Glutamatergic neuron (in vitro differentiated cells): ENCODE results near the gene CFAP77. TPM values are rescaled to one million over a fixed set of nuclear protein-coding genes. Genes with fewer than 3 reads are reported as not detected.

Source experiments
- DNase-seq: peaks from one replicate; pipeline ENCODE4 v3.0.0; 2022
- H3K27ac Mint-ChIP-seq: one replicate; pipeline ENCODE4 v1.8.0; 2020; ENCODE audit warnings: mild to moderate bottlenecking, mixed read lengths, inconsistent platforms; ENCODE audit not compliant: unreplicated experiment
- H3K27me3 Mint-ChIP-seq: one replicate; pipeline ENCODE4 v1.8.0; 2020; ENCODE audit warnings: mild to moderate bottlenecking, moderate library complexity, mixed read lengths, inconsistent platforms; ENCODE audit not compliant: unreplicated experiment
- H3K36me3 Mint-ChIP-seq: one replicate; pipeline ENCODE4 v1.8.0; 2020; ENCODE audit warnings: mild to moderate bottlenecking, mixed read lengths, inconsistent platforms; ENCODE audit not compliant: unreplicated experiment
- H3K4me1 Mint-ChIP-seq: one replicate; pipeline ENCODE4 v1.8.0; 2020; ENCODE audit warnings: mild to moderate bottlenecking, low read depth, mixed read lengths, inconsistent platforms; ENCODE audit not compliant: unreplicated experiment
- H3K4me3 Mint-ChIP-seq: one replicate; pipeline ENCODE4 v1.8.0; 2020; ENCODE audit warnings: mild to moderate bottlenecking, mixed read lengths, inconsistent platforms; ENCODE audit not compliant: unreplicated experiment
- H3K9me3 Mint-ChIP-seq: one replicate; pipeline ENCODE4 v1.8.0; 2020; ENCODE audit warnings: mild to moderate bottlenecking, moderate library complexity, mixed read lengths, inconsistent platforms; ENCODE audit not compliant: unreplicated experiment
- total RNA-seq: library from RNA; stranded (reverse); fragmentation: NEBNext Ultra II Directional; extraction: Animal tissue kit (Norgen Biotek cat#: 25700); gene quantifications from one replicate; pipeline ENCODE4 v1.2.1, GENCODE V29; 2021; ENCODE audit not compliant: unreplicated experiment
- TF ChIP-seq, protein P1 (sequence below): fragments of 200-600 bp; sonication (generic); IDR thresholded peaks from one replicate; pipeline ENCODE4 v1.5.0; 2021; ENCODE audit not compliant: partially characterized antibody, unreplicated experiment

Gene CFAP77
- total RNA-seq, 1 donor from 2014 or later, result not detected

DNA sequence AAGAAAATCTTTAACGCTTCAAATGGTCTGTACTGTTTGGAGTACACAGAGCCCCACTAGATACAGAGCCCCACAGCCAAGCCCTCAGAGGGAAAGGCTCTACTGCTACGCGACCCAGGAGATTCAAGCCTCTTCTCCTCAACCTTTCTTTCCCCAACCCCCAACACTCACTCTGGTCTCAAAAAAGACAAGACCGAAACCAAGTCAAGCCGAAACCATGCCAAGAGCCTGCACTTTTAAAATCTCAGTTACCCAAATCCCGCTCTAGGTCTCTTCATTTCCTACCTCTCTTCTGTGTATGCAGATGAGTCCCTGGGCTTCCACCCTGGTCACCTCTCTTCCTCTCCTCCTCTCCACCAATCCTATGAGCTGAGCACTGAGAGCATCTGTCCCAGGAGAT, 204.3 kb downstream of the CFAP77 start:
- Mint-ChIP-seq H3K27me3 (no peaks in the 10 kb centered on the region), H3K36me3 (no peaks in the 10 kb centered on the region), H3K4me1 (peaks cover 14% of the 10 kb centered on the region), H3K27ac (no peak overlapping the region), H3K4me3 (no peak overlapping the region), H3K9me3 (no peaks in the 10 kb centered on the region)
- TF ChIP-seq, protein P1, sequence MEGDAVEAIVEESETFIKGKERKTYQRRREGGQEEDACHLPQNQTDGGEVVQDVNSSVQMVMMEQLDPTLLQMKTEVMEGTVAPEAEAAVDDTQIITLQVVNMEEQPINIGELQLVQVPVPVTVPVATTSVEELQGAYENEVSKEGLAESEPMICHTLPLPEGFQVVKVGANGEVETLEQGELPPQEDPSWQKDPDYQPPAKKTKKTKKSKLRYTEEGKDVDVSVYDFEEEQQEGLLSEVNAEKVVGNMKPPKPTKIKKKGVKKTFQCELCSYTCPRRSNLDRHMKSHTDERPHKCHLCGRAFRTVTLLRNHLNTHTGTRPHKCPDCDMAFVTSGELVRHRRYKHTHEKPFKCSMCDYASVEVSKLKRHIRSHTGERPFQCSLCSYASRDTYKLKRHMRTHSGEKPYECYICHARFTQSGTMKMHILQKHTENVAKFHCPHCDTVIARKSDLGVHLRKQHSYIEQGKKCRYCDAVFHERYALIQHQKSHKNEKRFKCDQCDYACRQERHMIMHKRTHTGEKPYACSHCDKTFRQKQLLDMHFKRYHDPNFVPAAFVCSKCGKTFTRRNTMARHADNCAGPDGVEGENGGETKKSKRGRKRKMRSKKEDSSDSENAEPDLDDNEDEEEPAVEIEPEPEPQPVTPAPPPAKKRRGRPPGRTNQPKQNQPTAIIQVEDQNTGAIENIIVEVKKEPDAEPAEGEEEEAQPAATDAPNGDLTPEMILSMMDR, result no peak
- DNase-seq, result no peak

DNA sequence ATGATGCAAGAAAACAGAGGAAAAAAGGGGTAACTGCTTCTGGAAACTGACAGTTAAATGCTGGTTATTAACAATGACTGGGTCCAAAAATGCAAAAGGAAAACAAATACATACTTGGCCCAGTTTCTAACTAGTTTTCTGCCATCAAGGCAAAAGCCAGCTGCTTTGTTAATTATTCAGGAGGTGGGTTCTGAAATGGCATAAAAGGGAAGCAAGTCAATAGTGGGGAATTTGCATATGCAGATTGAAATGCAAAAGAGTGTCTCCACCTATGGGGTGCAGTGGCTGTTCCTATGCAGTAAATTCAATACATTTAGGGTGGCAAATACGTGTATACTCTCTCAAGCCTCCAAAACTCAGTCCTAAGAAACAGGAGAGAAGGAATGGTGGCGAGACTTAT, 205.8 kb downstream of the CFAP77 start:
- no peaks in the 10 kb centered on the region for H3K36me3 Mint-ChIP-seq
- H3K4me3 Mint-ChIP-seq, result no peak overlapping the region
- H3K9me3 Mint-ChIP-seq, result no peaks in the 10 kb centered on the region
- no peak for DNase-seq
- H3K4me1 Mint-ChIP-seq, result peaks cover 18% of the 10 kb centered on the region
- H3K27ac Mint-ChIP-seq, result no peak overlapping the region
- TF ChIP-seq, protein P1, result no peak
- no peaks in the 10 kb centered on the region for H3K27me3 Mint-ChIP-seq

DNA sequence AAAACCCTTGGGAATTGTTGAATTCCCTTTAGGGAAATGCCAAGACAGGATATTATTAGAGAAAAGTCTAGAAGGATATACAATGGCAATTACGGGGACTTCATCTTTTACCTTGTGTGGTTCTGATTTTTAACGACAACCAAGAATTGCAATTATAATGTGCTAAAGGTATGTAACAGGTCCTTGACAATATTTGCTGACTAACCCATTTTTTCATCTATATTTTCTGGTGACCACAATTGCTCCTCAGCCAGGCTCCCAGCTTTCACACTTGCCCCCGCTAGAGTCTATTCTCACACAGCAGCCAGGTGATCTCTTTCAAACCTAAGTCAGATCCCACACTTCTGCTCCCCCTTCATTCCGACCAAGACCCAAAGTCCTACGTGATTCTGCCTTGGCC, 206.7 kb downstream of the CFAP77 start:
- DNase-seq, result no peak
- TF ChIP-seq, protein P1, result no peak
- H3K36me3 Mint-ChIP-seq, result no peaks in the 10 kb centered on the region

DNA sequence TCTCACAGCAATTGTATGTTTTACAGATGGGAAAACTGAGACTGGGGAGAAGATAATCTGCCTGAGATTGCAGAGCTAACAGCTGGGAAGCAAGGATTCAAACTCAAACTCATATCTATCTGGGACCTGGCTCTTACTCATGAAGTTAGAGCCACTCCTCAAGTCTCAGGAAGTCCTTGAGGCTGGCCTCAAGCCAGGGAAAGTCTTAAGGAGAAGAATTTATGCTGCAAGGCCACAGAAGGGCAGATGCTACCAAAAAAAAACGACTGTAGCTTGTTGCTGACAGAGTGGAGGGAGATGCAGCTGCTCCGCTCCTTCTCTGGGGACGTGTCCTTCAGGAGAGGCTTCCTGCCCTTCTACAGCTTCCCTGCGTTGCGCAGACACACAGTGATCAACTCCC, 212.1 kb downstream of the CFAP77 start:
- TF ChIP-seq, protein P1, result no peak
- Mint-ChIP-seq H3K27me3 (no peaks in the 10 kb centered on the region), H3K36me3 (no peaks in the 10 kb centered on the region), H3K9me3 (peaks cover 2% of the 10 kb centered on the region), H3K4me3 (no peak overlapping the region), H3K4me1 (peaks cover 33% of the 10 kb centered on the region), H3K27ac (peak overlapping the region; percentile 29)
- peak; percentile 39 for DNase-seq

More for the DNA sequence above, 206.7 kb downstream of the CFAP77 start:
- H3K9me3 Mint-ChIP-seq, result no peaks in the 10 kb centered on the region
- no peak overlapping the region for H3K27ac Mint-ChIP-seq
- no peak overlapping the region for H3K4me3 Mint-ChIP-seq
- H3K4me1 Mint-ChIP-seq, result peaks cover 19% of the 10 kb centered on the region
- H3K27me3 Mint-ChIP-seq, result no peaks in the 10 kb centered on the region

Other genes with a start within 250 kb of the CFAP77 start
- 43.7 TPM for gene NTNG2, start 248.2 kb upstream of the CFAP77 start, total RNA-seq
- 48.4 TPM for gene SETX, start 55.2 kb upstream of the CFAP77 start, total RNA-seq
- gene TTF1, start 3.4 kb upstream of the CFAP77 start, total RNA-seq, result 18.0 TPM
- not detected for gene BARHL1, start 172.4 kb downstream of the CFAP77 start, total RNA-seq